DMS153 treated with DMSO at 0.1 percent for 48 hours (cell line): ENCODE measurements around the gene PRDM2.

ENCODE experiments used
- DNase-seq: peaks from one replicate; lab custom pipeline; 2025; ENCODE audit not compliant: unreplicated experiment; lab: John Stamatoyannopoulos, UW

The PRDM2 gene

DNA sequence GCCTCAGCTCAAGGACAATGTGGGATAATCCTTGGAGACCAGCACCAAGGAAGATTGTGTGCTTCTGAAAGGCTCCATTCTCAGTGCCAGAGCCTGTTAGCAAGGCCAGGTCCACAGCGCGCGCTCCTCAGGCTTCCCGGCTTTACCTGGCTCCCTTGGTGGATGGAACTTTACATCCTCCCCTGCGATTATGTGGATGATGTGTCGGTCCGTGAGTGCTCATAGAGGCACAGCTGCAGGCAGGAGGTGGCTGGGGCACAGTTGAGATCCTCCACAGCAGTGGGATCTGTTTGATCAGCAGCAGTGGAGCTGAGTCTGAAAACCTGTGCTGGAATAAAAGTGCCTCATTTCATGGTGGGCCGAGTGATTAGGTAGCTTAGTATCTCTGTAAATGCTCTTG is 62.7 kb downstream of the PRDM2 start:
- no peak for DNase-seq

DNA sequence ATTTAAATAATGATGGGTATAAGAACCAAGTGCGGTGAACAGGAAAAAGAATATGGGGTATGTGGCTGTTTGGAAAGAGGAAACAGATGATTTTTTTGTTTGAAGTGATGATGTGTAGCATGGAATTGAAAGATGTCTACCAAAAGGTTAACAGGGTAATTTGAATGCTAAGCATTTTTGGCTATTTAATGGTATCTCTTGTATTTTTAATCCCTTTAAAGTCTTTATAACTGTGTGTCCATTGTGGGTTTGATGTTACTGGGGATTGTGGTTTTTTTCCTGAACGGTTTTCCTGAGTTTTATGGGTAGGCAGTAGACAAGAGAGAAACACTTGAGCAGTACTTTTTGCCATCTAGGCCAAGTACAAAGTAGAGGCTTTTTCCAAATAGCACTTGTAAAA is 63.2 kb downstream of the PRDM2 start:
- no peak for DNase-seq

DNA sequence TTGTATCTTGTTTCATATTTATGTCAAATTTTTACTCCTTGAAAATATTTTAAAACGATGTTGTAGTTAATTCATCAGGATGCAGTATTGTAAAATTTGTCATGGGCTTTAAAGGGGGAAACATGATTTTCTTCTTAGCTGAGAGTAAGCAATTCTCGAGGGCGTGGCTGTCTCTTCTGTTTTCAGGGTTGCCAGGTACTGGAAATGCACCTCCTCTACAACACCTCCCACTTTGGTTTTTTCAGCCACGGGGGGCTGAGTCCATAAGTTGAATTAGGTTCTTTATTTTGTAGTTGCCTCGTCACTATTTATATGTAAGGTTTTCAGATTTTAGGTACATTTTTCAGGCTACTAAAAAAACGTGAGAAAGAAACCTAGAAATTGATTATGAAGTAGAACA is 64.0 kb downstream of the PRDM2 start:
- DNase-seq, result no peak

DNA sequence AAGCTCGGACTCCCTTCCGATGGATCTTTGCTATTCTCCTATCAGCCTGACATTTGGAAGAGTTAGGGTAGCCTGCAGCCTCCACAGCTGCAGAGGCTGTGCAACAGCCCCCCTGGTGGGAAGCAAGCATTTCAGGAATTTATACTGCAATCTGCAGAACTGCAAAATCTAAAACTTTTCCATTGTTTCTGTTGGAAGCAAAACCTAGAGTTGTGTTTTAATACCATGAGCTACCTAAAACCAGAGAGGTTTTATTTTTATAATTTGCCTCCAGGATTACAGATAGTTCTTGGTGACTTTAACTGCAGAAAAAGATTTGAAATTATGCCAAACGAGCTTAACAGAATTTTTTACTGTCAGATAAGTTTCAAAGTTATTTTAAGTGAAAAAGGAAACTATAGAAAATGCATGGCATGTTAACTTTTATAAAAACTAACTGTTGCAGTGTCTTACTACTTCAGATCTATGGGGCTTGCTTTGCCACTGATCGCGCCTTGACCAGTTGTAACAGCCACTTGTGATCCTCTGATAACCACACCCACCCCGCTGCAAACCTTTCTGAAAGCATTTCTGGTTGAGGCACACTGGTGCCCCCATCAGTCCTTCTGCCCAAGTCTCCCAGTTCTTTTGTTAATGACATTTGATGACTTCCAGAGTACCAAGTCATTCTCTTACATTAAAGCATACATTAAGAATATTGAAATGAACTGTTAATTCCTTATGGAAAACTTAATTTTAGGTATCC is 64.8 kb downstream of the PRDM2 start:
- DNase-seq, result no peak

DNA sequence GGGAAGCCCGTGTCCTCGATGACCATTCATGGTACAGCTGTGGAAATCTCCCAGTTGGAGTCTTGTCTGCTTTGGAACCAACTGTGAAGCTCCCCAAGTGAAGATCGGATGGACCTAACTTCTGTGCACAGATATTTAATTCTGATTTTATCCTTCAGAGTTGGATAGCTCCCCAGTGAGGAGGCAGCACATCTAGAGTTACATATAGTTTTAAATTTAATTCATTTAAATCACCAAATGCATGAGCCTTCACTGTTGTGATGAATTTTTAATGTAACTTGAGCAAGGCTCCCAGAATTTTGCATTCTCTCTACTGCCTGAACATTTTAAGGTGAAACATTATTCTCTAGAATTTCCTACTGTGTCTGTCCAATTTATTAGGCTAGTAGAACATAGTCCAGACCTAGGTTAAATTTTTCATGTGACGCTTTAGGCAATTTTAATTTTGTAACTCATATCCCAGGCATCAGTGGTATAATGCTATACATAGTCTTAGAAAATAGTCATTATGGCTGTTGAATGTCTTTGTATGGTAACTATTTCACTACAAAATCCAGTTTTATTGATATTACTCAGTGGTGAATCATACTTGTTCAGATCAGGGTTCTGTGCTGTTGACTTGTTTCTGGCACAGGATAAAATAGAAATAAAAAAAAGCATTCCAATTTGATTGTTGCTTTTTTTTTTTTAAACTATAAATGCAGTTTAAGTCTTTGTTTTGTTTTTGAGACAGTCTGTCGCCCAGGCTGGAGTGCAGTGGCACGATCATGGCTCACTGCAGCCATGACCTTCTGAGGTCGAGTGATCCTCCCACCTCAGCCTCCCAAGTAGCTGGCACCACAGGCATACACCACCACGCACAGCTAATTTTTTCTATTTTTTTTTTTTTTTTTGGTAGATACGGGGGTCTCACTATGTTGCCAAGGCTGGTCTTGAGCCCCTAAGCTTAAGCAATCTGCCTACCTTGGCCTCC is 66.9 kb downstream of the PRDM2 start:
- no peak for DNase-seq

DNA sequence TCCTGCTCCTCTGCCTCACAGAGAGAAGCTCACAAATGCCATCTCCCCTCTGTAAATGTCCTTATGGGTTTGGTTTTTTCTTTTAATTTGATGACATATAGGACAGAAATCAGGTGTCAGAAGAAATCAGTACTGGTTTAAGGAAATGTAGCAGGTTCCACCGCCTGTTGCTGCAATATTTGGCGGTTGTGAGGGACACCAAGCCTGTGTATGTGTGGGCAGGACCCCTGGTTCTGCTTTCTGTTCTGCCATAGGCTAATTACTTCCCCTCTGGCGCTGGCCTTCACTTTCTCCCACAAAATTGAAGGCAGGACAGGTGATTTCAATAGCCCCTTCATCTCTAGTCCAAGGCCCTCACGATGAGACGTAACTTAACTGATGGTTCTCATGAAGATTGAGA is 69.2 kb downstream of the PRDM2 start:
- DNase-seq, result no peak

DNA sequence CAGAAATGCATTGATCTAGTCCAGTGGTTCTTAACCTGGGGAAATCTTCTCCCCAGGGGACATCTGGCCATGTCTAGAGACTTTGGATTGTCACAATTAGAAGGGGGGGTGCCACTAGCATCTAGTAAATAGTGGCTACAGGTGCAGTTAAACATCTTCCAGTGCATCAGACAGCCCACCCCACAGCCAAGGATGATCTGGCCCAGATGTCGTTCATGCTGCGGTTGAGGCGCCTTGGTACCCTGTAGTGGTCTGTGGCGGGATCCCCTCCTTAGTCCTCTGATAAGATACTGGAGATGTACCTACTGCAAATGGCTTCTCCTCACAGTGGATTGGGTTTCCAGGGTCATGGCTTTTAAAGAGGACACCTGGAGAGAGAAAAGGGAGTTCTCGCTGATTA is 69.8 kb downstream of the PRDM2 start:
- no peak for DNase-seq

DNA sequence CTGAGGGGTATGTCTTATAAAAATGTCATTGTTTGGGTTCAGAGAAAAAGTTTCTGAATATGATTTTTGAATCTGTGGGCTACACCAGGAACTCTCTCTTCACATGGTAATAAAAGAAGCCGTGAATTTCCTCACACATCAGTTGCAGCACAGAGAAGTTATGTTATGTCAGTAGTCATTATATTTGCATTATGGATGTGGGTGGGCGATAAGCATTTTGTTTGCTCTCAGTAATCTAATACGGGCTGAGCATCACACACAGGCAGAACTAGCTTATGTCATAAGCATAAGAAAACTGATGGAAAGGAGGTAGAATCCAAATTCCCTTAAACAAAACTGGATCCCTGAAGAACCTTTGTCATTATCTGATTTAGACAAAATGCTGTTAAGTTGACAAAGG is 70.8 kb downstream of the PRDM2 start:
- DNase-seq, result no peak

DNA sequence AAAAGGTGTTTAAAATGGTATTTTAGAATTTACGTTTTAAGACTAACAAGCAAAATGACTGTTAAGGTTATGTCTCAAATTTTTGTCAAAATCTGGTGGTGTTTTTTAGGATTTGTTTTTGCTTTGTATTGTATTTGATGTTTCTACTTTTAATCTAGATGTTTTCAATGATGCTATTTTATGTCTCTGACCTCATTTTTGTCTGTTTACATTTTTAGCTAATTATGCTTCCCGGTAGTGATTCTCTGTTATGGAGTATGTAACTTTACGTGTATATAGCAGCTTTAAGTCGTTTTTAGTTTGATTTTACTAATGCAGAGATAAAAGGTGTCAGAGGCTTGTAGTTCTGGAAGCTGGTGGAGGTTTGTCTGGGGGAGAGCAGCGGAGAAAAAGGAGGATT is 71.8 kb downstream of the PRDM2 start:
- no peak for DNase-seq

DNA sequence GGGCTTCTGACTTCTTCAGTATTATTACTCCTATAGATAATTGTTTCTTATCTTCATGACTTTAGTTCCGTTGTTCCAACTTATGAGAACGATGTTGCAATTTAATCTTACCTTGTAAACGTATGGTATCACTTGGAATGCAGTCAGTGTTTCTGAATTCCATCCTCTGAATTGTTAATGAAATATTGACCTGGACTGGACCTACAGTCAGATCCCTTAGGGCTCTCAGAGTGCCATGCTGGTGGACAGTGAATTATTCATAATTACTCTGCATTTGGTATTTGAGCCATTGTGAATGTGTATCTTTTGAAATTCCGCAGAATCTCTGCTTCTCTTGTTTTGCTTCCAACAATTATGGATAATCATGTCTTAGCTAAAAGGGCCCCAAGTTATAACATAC is 72.3 kb downstream of the PRDM2 start:
- DNase-seq, result no peak

DNA sequence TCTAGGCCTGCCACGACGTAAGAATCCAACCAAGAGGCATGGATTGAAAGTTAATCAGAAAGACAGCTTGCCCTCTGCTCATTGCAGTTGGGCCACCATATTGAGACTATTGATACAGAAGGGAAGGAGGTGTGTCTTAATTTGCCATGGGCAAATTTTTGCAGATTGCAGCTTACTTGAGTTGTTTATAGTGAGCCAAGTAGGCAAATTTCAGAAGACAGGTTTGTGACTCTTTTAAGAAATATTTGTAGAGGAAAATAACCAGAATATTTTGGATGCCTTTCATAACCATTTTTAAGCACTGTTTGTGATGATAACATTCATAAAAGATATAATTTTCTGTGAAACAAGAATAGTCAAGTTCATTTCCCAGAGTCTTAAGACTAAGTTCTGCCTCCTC is 74.1 kb downstream of the PRDM2 start:
- no peak for DNase-seq

DNA sequence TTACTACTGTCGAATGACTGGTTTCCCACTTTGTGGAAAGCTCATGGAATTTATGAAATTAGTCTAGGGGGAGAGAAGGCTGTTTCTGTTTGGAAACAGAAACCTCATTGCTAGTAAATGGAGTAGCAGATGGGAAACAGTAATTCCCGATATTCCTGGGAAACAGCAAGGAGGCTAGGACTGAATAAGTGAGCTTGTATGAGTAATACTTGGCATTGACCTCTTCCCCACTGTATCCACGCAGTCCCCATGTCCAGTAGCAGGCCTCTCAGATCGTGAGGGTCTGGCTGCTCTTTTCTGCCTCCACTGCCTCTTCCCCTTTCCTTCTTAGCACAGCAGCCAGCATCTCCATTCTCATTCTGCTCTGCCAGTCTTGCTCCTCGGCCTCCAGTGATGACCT is 75.5 kb downstream of the PRDM2 start:
- no peak for DNase-seq

DNA sequence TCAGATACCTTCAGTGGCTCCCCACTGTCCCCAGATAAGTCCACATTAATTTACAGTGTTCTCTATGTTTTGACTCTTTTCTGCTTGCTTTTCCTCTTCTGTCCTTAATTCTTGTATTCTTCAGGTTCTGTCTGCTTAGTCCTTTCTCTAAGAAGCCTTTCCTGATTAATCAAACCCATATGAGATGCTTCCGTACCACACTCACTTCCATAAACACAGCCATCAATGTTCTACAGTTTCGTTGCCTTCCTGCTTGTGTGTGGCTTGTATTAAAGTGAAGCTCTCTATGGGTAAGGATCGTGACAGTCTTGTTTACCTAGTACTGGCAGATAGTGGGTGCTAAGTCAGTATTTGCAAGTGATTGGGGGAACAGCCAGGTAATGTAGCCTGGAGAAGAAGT is 75.9 kb downstream of the PRDM2 start:
- DNase-seq, result no peak

DNA sequence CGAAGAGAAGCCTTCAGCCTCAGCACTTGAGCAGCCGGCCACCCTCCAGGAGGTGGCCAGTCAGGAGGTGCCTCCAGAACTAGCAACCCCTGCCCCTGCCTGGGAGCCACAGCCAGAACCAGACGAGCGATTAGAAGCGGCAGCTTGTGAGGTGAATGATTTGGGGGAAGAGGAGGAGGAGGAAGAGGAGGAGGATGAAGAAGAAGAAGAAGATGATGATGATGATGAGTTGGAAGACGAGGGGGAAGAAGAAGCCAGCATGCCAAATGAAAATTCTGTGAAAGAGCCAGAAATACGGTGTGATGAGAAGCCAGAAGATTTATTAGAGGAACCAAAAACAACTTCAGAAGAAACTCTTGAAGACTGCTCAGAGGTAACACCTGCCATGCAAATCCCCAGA is 78.4 kb downstream of the PRDM2 start:
- DNase-seq, result no peak

DNA sequence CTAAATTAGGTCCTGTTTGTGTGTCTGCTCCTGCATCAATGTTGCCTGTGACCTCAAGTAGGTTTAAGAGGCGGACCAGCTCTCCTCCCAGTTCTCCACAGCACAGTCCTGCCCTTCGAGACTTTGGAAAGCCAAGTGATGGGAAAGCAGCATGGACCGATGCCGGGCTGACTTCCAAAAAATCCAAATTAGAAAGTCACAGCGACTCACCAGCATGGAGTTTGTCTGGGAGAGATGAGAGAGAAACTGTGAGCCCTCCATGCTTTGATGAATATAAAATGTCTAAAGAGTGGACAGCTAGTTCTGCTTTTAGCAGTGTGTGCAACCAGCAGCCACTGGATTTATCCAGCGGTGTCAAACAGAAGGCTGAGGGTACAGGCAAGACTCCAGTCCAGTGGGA is 79.9 kb downstream of the PRDM2 start:
- no peak for DNase-seq

DNA sequence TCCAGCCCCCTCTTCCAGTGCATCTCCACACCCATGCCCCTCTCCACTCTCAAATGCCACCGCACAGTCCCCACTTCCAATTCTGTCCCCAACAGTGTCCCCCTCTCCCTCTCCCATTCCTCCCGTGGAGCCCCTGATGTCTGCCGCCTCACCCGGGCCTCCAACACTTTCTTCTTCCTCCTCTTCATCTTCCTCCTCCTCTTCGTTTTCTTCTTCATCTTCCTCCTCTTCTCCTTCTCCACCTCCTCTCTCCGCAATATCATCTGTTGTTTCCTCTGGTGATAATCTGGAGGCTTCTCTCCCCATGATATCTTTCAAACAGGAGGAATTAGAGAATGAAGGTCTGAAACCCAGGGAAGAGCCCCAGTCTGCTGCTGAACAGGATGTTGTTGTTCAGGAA is 80.8 kb downstream of the PRDM2 start:
- DNase-seq, result no peak

DNA sequence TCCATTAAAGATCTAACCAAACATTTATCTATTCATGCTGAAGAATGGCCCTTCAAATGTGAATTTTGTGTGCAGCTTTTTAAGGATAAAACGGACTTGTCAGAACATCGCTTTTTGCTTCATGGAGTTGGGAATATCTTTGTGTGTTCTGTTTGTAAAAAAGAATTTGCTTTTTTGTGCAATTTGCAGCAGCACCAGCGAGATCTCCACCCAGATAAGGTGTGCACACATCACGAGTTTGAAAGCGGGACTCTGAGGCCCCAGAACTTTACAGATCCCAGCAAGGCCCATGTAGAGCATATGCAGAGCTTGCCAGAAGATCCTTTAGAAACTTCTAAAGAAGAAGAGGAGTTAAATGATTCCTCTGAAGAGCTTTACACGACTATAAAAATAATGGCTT is 81.2 kb downstream of the PRDM2 start:
- no peak for DNase-seq

DNA sequence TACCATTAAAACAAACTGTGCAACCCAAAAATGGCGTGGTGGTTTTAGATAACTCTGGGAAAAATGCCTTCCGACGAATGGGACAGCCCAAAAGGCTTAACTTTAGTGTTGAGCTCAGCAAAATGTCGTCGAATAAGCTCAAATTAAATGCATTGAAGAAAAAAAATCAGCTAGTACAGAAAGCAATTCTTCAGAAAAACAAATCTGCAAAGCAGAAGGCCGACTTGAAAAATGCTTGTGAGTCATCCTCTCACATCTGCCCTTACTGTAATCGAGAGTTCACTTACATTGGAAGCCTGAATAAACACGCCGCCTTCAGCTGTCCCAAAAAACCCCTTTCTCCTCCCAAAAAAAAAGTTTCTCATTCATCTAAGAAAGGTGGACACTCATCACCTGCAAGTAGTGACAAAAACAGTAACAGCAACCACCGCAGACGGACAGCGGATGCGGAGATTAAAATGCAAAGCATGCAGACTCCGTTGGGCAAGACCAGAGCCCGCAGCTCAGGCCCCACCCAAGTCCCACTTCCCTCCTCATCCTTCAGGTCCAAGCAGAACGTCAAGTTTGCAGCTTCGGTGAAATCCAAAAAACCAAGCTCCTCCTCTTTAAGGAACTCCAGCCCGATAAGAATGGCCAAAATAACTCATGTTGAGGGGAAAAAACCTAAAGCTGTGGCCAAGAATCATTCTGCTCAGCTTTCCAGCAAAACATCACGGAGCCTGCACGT is 82.1 kb downstream of the PRDM2 start:
- no peak for DNase-seq

DNA sequence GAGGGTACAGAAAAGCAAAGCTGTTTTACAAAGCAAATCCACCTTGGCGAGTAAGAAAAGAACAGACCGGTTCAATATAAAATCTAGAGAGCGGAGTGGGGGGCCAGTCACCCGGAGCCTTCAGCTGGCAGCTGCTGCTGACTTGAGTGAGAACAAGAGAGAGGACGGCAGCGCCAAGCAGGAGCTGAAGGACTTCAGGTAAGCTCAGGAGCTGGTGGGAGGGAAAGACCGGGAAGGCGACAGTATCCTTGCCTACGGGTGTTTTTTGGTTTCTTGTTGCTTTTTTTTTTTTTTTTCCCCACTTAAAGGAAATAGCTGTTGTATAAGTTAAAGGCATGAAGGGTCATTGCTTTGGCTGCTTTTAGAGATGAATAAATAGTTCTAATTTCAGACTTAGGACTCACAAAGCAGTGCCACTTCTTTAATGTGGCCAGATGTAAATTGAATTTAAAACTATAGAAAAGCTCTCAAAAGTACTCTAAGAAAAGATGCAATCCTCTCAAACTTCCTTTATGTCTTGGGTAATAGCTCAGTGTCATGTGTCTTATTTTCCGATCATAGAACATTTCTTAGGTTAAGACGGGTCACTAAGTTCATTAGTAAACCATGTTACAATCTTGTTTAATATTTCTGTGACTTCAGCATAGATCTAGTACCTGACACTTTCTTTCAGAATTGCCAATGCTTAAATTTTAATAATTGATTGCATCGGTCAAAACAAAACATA is 82.8 kb downstream of the PRDM2 start:
- no peak for DNase-seq

DNA sequence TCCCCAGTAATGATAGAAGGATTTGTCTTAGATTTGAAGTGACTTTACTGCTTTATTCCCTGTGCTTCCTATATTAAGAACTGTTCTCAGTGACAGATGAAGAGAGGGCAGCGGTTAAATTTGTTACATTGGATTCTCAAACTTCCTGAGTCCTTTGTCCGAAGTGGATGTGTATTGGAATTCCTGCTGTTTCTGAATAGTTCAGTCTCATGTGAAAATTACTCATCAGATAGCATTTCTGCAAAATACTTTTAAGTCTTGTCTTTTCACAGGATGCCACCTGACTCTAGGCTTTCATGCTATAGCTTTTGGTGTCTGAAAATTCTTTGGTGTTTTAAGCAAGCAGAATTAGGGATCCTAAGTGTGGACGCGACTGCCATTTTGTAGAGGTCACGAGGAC is 83.6 kb downstream of the PRDM2 start:
- no peak for DNase-seq

DNA sequence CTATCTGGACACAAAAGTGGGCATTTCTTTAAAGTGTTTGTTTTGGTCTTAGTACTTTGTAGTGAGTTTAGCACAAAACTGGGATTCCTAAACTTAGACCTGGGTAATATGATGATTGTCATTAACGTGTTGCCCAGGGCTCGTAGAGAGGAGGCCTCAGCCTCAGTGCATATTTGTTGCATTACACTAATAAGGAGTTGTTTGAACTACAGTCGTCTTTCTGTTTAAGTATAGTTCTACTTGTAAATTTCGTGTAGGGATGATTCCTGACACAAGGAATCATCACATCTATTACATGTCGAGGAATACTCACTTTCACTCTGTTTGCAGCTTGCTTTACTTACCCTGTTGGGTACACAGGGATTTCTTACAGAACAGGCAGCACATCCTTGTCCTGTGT is 85.0 kb downstream of the PRDM2 start:
- no peak for DNase-seq
